DMS114 treated with DMSO at 0.1 percent for 48 hours (cell line): ENCODE measurements around the gene ABL1.

Source experiments
- DNase-seq: peaks from one replicate; lab custom pipeline; 2025; ENCODE audit not compliant: unreplicated experiment; lab: John Stamatoyannopoulos, UW

Gene ABL1

DNA sequence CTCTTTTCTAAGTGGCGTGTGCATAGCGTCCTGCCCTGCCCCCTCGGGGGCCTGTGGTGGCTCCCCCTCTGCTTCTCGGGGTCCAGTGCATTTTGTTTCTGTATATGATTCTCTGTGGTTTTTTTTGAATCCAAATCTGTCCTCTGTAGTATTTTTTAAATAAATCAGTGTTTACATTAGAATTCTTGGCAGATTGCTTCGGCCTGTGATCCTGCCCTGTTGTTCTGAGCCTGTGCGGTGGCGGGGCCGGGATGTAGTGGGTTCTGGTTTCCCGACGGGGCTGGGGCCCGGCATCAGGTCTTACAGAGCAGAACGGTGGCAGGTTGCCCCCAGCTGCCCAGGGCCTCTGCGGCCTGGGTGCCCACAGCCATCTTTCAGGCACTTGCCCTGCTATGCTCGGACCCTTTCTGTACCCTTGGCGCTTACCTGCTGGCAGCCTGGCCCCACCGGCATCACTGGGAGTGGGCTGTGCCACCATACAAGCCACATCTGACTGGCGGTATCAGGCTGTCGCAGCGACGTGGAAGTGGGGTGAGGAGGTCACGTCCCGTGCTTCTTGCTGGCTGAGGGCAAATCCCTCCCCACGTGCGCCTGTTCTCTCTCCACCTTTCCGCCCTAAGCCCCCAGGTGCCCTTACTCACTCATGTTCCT lies 52.6 kb downstream of the ABL1 start:
- DNase-seq = no peak

- no peak for DNase-seq
Measured at GRCh38 chr9:130888146-130888885, 53.3 kb downstream of the ABL1 start.

DNA sequence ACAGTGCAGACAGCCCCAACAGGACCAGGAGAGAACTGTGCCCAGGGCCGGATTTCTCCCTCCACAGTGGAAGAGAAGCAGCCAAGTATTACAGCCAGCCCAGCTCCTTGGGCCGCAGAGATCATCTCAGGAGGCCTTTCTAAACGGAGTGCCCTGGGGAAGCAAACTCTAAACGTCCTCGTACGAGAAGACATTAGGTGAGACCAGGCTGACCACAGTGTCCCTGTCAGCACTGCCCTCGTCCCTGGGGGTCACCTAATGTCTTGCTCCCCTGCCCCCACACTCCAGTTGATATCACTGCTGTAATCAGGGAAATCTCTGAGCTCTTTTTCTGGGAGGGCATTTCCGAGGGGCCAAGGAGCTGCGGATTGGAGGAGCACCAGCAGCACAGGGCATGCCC lies 55.1 kb downstream of the ABL1 start:
- no peak for DNase-seq

DNA sequence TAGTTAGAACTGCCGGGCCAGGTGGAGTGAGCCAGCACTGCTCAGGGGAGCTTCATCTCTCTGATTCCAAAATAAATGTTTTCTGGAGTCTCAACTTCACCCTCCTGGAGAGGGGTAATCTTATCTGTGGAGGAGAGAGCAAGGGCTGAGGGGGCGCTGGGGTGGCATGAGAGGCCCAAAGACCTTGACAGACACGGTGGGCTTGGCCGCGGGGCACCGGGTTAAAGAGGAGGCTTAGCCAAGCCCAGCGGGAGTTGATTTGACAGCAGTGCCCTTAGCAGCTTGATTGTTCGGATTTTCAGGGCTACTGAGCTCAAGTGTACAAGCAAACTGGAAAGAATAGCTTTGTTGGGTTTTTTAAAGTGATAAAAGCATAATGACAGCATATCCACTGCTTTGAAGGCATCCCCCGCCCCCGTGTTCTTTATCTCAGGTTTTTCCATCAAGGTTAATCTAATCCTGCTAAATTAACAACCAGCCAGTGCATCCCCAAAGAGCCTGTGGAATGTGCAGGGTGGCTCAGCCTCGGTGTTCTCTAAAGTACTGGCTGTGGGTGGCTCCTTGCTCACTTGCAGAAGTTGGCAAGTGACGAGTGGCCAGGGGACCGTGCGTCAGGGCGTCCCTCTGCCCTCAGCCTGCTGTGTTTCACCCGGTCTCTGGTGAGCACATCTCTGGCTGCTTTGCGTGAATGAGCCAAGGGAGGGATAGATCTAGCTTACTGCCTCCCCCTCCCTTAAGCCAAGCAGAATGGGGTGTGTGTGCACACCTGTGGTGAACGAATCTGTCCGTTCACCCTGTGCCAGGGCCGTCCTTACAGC lies 56.0 kb downstream of the ABL1 start:
- DNase-seq = no peak

DNA sequence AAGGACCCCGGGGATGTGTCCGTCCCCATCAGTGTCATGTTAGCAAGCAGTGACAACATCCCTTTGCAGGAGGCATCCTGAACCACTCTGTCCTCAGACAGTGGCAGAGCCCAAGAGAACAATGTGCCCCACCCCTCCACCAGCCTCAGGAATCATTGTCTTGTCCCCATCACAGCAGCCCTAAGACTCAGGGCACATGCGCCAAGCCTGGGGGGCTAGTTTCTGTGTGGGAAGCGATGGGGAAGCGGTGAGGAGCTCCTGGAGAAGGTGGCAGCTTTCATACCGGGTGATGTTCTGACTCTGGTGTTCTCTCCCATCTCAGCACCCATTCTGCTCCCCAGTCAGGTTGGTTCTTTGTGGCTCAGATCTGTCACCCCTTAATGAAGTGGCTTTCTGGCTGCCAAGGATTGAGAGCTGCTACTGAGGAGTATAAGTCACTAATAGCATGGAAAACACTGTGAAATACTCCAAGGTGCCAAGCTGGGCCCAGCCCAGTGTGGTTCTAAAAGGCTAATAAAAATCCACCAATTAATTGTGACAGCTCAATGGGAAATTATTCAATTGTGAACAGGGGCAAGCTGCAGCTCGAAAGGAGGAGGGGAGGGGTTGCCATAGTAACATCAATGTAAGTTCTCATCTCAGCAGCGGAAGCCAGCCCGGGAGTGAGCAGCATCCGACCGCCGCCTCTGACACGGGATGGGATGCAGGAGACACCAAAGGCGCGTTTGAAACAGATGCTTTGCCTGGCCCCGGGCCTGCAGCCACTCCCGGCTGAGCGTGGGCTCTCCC lies 56.8 kb downstream of the ABL1 start:
- DNase-seq = no peak

DNA sequence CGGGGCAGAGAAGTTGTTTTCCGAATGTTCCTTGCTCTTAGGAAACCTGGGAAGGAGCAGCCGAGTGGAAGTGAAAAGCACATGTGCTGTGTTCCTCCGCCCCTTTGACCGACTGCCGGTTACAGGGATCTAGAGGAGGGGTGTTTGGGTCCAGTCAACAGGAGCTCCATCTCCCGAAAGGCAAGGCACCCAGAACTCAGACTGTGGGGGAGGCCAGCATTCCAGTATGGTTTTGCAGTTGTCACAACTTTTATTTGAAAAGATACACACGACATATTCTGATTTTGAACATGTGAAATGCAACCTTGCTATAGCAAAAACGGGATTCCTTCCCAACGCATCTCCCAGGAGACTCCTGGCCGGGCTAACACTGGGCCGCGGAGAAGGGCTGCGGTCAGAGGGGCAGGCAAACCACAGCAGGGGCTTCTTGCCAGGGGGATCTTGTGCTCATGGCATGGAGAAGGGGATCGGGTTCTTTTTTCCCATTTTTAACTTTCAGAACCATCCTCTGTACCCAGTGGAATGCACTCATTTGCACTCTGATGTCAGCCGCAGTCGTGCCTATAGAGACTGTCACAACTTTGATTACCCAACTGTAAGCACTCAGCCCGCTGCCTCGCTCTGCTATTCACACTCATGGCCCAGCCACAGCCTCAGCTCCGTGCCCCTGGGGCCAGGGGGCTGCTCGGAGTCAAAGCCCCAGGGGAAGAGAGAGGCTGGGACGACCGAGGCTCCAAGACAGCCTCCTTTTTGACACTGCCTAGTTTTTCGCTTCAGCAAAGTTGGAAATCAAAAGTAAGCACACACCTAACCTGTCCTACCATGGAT lies 57.6 kb downstream of the ABL1 start:
- no peak for DNase-seq

- no peak for DNase-seq
Measured at GRCh38 chr9:130893341-130894101, 58.5 kb downstream of the ABL1 start.

DNA sequence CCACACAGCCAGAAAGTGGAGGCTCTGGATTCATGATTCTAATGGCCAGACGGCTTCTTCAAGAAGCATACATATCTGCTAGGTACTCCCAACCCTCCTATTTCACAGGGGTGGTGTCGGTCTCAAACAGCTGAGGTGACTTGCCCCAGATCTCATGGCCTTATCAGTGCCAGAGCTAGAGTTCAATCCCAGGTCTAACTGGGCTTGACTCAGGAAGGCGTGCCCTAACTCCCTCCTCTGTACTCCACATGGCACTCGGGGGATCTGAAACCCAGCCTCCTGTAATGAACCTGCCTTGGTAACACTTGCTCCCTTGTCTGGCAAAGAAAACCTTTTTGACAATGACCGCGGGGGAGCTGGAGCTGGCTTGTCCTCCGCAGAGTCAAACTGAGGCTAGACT lies 59.5 kb downstream of the ABL1 start:
- DNase-seq = no peak

DNA sequence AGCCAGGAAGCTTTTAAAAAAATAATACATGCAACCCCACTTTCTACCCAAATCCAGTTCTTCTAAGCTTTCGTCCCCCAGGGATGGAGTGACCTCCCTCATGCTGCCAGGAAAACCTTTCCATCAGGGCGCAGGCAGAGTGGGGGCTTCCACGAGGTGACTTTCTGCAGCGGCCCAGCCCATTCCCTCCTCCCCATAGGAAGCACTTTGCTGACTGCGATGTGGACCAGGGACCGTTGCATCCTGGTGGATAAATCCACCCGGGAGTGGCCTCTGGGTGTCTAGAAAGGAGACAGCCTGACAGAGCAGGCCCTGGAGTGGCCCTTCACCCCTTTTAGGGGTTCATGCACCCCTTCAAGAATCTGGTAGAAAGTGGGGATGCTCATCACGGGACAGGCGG lies 60.0 kb downstream of the ABL1 start:
- DNase-seq = no peak

- DNase-seq = no peak
Measured at GRCh38 chr9:130895481-130896232, 60.6 kb downstream of the ABL1 start.

DNA sequence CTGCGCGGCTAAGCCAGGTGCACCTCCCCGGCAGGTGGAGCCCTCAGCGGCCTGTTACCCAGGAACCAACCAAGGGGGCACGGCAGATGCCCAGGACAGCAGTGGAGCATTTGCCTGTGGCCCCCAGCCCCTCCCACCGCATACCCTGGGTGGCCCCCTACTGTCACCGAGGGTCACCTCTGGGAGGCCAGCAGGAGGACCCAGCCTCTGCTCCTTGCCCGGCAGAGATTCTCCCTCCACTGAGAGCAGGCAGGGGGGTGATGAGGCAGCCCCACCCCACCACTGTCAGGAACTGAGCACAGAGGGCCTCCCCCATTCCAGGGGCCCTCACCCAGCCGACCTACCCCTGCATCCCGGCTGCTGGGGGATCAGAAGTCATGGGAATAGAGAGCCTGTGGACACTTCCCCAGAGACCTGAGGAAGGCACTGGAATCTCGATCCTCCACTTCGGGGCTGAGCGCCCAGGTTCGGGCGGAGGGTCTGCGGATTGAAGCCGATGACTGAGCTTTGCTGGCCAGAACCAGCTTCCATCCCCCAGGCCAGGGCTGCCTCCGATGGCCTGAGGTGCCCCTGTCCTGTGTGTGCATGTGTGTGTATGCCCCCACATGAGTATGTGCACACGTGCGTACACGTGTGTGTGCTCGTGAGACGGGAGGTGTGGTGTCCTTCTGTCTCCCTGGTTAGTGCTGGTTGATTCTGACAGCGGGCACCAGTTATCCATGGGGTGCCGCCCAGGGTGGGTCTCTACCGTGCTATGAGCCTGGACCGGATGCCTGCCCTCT lies 61.4 kb downstream of the ABL1 start, which contains the start of gene QRFP:
TSS of gene QRFP (minus strand) at position 580 of the 782 bp plus-strand sequence. CDS start 2,974 bp downstream, outside the sequence.
- no peak for DNase-seq

DNA sequence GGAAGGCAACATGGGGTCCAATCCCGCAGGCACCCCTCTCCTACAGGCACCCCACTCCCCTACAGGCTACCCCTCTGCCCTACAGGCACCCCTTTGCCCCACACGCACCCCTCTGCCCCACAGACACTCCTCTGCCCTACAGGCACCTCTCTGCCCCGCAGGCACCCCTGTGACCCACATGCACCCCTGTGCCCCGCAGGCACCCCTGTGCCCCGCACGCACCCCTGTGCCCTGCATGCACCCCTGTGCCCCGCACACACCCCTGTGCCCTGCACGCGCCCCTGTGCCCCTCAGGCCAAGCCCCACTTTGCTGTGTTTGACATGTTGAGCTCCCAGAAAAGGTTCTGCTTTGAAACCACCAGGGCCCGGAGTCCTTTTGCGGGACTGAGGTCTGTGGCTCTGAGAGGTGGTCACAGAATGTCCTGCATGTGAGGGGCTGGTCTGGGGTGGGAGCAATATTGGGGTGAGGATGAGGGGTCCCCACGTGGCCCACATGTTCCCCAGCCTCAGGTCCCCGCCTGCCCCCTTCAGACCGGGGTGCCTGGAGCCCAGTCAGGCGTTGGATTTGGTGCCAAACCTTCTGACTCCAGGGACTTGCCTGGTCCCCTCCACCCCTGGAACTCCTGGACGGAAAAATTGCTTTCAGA lies 62.2 kb downstream of the ABL1 start:
- no peak for DNase-seq

DNA sequence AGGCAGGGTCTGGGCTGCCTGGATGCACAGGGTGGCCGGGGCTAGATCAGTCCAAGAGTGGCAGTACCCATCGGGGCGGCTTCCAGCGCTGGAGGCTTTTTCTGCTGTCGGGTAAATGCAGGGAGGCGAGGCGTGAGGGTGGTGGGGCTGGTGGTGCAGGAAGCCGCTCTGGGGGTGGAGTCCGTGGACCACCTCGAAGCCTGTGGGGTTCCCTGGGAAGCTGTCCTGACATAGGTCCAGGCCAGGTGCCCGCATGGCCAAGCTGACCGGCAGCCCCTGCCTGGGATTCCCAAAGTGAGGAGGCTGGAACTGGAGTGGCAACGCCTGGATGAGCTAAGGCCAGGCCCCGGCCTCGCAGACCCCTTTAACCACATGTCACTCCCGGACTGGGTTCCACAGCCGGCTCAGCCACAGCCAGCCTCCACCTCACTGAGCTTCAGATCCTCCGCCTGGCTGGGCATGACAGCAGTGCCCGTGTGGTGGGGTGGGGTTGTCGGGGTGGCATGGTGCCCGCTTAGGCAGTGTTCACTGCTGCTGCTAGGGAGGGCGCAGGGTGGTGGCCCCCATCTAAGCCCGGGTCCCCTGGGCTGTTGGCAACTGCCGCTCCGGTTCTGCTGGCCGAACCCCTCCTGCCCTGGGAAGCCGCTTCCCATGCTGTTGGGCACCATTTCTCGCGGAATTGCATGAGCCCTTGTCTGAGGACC lies 62.9 kb downstream of the ABL1 start:
- no peak for DNase-seq

GRCh38 chr9:130898552-130898852 lies 63.4 kb downstream of the ABL1 start:
- no peak for DNase-seq

DNA sequence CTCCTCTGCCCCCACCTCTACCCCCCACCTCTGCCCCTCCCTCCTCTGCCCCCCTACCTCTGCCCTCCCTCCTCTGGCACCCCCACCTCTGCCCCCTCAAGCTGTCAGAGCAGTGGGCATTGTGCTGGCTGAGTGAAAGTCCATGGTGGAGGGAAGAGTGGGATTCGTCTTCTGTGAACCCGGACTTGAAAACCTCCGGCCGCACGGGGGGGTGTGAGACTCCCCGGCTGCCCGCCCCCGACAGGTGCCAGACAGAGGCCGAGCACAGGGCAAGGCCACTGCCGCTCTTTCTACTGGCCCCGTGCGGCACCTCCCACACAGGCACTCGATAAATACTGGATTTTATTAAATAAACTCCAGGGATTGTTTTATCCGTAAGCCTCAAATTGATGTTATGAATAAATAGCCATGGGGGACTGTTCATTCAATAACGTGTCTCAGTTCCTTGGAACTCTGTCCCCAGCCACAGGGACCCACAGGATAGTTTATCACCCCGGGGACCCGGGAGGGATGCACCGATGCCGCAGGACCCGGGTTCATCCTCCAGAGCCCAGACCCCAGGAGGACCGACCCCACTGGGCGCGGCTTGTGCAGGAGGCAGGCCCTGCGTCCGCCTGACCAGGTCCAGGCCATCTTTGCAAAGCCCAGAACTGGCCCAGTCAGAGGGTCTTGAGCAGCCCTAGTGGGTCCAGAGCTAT lies 64.1 kb downstream of the ABL1 start:
- no peak for DNase-seq

- no peak for DNase-seq
Measured at GRCh38 chr9:130900701-130901497, 65.8 kb downstream of the ABL1 start.
